ENCODE results near the gene EDAR. TPM values are rescaled to one million over a fixed set of nuclear protein-coding genes. Genes with fewer than 3 reads are reported as not detected.

Gene EDAR
- total RNA-seq, 1 donor from 2014 or later, result 1.0 TPM

DNA sequence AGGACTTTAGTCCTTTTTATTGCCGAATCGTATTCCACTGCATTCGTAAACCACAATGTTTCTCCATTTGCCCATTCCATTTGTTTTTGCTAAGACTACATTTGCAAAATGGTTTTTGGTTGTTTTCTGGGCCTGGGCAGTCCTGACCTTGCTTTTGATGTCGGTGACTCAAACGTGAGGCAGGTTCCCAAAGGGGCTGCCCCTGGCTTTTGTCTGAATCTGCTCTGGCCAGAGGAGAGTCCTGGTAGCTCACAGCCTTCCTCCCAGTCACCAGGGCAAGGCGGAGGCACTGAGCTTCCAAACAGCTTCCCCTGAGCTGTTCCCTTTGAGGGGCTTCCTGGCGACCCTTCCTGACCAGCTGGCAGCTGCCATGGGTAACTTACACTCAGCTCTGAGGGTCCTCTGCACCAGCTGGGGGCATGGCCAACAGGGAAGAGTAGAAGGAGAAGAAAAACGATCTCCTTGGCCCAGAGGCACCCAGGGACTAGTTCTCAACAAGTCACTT lies 47.8 kb downstream of the EDAR start:
- TF ChIP-seq, protein P1, sequence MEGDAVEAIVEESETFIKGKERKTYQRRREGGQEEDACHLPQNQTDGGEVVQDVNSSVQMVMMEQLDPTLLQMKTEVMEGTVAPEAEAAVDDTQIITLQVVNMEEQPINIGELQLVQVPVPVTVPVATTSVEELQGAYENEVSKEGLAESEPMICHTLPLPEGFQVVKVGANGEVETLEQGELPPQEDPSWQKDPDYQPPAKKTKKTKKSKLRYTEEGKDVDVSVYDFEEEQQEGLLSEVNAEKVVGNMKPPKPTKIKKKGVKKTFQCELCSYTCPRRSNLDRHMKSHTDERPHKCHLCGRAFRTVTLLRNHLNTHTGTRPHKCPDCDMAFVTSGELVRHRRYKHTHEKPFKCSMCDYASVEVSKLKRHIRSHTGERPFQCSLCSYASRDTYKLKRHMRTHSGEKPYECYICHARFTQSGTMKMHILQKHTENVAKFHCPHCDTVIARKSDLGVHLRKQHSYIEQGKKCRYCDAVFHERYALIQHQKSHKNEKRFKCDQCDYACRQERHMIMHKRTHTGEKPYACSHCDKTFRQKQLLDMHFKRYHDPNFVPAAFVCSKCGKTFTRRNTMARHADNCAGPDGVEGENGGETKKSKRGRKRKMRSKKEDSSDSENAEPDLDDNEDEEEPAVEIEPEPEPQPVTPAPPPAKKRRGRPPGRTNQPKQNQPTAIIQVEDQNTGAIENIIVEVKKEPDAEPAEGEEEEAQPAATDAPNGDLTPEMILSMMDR (IDR thresholded peaks at IDR 0.05; ENCODE audit: insufficient read depth, low read length, poor library complexity, severe bottlenecking), result no peak
- H3K4me3 ChIP-seq (ENCODE audit: low read depth, low read length), result no peak overlapping the region
- DNase-seq (ENCODE audit: low read depth), result no peak
- H3K36me3 ChIP-seq (ENCODE audit: control insufficient read depth, insufficient read depth, low read length), result no peaks in the 10 kb centered on the region
- peaks cover 14% of the 10 kb centered on the region for H3K27me3 ChIP-seq (ENCODE audit: control insufficient read depth, insufficient read depth, low read length)

DNA sequence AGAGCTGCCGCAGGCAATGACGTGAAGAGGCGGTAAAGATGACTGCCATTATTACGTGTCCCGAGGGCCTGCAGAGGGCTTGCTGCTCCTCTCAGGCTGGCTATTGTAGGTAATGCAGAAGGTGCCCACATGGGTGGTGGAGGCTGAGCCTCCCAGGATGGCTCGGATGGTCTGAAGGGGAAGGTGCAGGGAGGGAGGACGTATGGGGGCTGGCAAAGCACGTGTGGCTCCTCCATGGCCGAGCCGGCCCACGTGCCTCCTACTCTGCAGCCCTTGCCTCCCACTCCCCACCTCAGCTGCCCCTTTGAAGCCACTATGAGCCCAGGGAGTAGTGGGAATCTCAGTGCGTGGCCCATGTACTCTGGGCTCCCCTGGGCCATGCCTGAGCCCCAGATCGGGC lies 48.9 kb downstream of the EDAR start:
- DNase-seq (ENCODE audit: low read depth), result no peak
- H3K4me3 ChIP-seq (ENCODE audit: low read depth, low read length), result no peak overlapping the region
- peaks cover 14% of the 10 kb centered on the region for H3K27me3 ChIP-seq (ENCODE audit: control insufficient read depth, insufficient read depth, low read length)
- H3K36me3 ChIP-seq (ENCODE audit: control insufficient read depth, insufficient read depth, low read length), result no peaks in the 10 kb centered on the region
- TF ChIP-seq, protein P1 (IDR thresholded peaks at IDR 0.05; ENCODE audit: insufficient read depth, low read length, poor library complexity, severe bottlenecking), result no peak

DNA sequence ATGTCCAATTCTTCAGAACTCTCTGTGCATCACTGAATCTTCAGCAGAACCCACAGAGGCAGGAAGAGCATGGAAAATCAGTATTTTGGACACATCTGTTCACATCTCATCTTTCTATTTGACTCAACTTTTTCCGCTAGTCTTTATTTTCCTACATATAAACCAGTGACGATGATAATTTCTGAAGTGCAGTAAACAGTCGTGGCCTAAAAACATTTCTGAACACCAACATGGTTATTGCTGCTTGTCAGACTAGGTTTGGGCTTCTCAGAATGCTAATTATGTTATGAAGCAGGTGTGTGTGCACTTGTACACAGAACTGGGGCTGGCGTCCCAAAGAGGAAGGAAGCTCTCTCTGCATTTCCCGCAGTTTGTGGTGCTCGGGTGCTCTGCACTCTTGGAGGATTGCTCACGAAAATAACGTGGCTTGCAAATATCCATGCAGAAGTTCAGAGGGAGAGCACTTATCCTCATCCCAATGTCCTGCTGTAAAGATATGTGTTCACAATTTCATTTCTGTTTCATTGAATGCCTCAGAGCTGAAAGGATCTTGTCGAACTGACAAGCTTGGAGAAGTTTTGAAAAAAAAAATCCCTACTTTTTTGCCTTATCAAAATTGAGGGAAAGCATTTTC lies 50.8 kb downstream of the EDAR start:
- Histone ChIP-seq H3K36me3 (ENCODE audit: control insufficient read depth, insufficient read depth, low read length) (no peaks in the 10 kb centered on the region), H3K4me3 (ENCODE audit: low read depth, low read length) (no peak overlapping the region), H3K27me3 (ENCODE audit: control insufficient read depth, insufficient read depth, low read length) (peaks cover 13% of the 10 kb centered on the region)
- TF ChIP-seq, protein P1 (IDR thresholded peaks at IDR 0.05; ENCODE audit: insufficient read depth, low read length, poor library complexity, severe bottlenecking), result no peak
- no peak for DNase-seq (ENCODE audit: low read depth)

DNA sequence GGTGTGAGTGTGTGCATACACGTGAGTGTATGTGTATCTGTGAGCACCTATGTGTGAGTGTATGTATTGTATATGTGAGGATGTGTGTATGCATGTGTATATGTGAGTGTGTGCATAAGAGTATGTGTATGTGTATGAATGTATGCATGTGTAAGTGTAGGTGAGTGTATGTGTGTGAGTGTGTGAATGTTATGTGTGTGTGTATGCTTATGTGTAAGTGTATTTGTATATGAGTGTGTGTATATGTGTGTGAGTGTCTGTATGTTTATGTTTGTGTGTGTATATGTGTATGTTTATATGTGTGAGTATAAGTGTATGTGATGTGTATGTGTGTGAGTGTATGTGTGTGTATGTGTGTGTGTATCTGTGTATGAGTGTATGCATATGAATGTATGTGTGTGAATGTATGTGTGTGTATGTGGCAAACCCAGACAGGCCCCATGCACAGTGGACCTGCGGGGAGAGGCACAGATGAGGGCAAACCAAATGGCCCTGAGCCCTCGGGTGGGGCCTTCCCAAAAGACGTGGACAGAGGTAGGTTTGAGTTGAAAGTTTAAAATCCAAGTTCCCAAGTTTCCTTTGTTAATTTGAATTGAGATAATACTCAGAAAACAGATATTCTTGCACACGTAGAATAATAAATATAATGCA lies 51.5 kb downstream of the EDAR start:
- H3K4me3 ChIP-seq (ENCODE audit: low read depth, low read length), result no peak overlapping the region
- peaks cover 11% of the 10 kb centered on the region for H3K27me3 ChIP-seq (ENCODE audit: control insufficient read depth, insufficient read depth, low read length)
- H3K36me3 ChIP-seq (ENCODE audit: control insufficient read depth, insufficient read depth, low read length), result no peaks in the 10 kb centered on the region
- TF ChIP-seq, protein P1 (IDR thresholded peaks at IDR 0.05; ENCODE audit: insufficient read depth, low read length, poor library complexity, severe bottlenecking), result no peak
- no peak for DNase-seq (ENCODE audit: low read depth)

DNA sequence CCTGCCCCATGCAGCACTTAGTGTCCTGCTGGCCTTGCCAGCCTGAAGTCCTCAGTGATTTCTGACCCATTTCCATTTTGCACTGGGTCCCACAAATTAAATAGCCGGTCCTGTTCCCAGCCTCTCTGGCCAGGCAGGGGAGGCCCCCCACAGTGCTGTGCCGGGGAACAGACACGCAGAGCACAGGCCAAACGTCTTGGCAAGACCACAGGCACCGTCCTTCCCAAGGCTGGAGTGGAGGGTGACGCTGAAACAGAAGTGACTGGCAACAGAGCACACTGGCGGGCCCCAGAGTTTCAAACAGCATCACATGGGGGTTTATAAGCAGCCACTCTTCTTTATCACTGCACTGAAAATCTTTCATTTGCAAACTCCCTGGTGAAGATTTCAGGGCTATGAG lies 52.2 kb downstream of the EDAR start:
- Histone ChIP-seq H3K4me3 (ENCODE audit: low read depth, low read length) (no peak overlapping the region), H3K36me3 (ENCODE audit: control insufficient read depth, insufficient read depth, low read length) (no peaks in the 10 kb centered on the region), H3K27me3 (ENCODE audit: control insufficient read depth, insufficient read depth, low read length) (peaks cover 8% of the 10 kb centered on the region)
- TF ChIP-seq, protein P1 (IDR thresholded peaks at IDR 0.05; ENCODE audit: insufficient read depth, low read length, poor library complexity, severe bottlenecking), result no peak
- DNase-seq (ENCODE audit: low read depth), result no peak
